Measurements from ENCODE around the gene PMPCB. TPM values are rescaled to one million over a fixed set of nuclear protein-coding genes. Genes with fewer than 3 reads are reported as not detected.
"Not testable (repeated sequence)": the region's sequence is repeated elsewhere in the genome, so short reads cannot be mapped to it uniquely, and the experiment has no call there.

The PMPCB gene
- polyA plus RNA-seq (ENCODE audit: insufficient read length in 10 of 10): 10 to 100 TPM; 52.8 to 70.5 (median 63.1) TPM
- long read RNA-seq, donor 1, transcript PMPCB-201 (13 exons, 2,472 nt): major isoform, 10 of 94 reads
- long read RNA-seq, donor 1, partial matches to known transcripts: 78 of 94 reads
- long read RNA-seq, donor 1, other reads (novel, unspliced or antisense): 6 of 94 reads
- long read RNA-seq, donor 2, transcript PMPCB-201 (13 exons, 2,472 nt): major isoform, 9 of 60 reads
- long read RNA-seq, donor 2, partial matches to known transcripts: 49 of 60 reads
- long read RNA-seq, donor 2, other reads (novel, unspliced or antisense): 0 of 60 reads
- long read RNA-seq, donor 3: 0 reads
- long read RNA-seq, donor 4, transcript PMPCB-201 (13 exons, 2,472 nt): major isoform, 7 of 54 reads
- long read RNA-seq, donor 4, partial matches to known transcripts: 45 of 54 reads
- long read RNA-seq, donor 4, other reads (novel, unspliced or antisense): 0 of 54 reads
- long read RNA-seq, donor 5, transcript PMPCB-201 (13 exons, 2,472 nt): major isoform, 20 of 40 reads
- long read RNA-seq, donor 5, partial matches to known transcripts: 20 of 40 reads
- long read RNA-seq, donor 5, other reads (novel, unspliced or antisense): 0 of 40 reads
- long read RNA-seq, donor 6, transcript PMPCB-201 (13 exons, 2,472 nt): major isoform, 16 of 158 reads
- long read RNA-seq, donor 6, partial matches to known transcripts: 116 of 158 reads
- long read RNA-seq, donor 6, other reads (novel, unspliced or antisense): 24 of 158 reads
- long read RNA-seq, donor 7, partial matches to known transcripts: 65 of 79 reads
- long read RNA-seq, donor 7, other reads (novel, unspliced or antisense): 8 of 79 reads
- long read RNA-seq, donor 8, transcript PMPCB-201 (13 exons, 2,472 nt): major isoform, 12 of 59 reads
- long read RNA-seq, donor 8, partial matches to known transcripts: 44 of 59 reads
- long read RNA-seq, donor 8, other reads (novel, unspliced or antisense): 0 of 59 reads
- long read RNA-seq, donor 9, partial matches to known transcripts: 0 of 3 reads
- long read RNA-seq, donor 9, other reads (novel, unspliced or antisense): 0 of 3 reads

GRCh38 chr7:103296901-103297836 is at the start of gene PMPCB:
TSS of gene PMPCB (plus strand) at chr7:103297435. CDS start at chr7:103297460, 25 bp downstream.
- DNase-seq: peak; percentile 91 to 97 (median 96)

GRCh38 chr7:103253699-103254506 is 43.3 kb upstream of the PMPCB start:
- DNase-seq: not testable (repeated sequence)

- DNase-seq: not testable (repeated sequence)
These were observed 33.2 kb upstream of the PMPCB start for GRCh38 chr7:103264054-103264453.

GRCh38 chr7:103266229-103266628 is 31.0 kb upstream of the PMPCB start:
- not testable (repeated sequence) for DNase-seq

GRCh38 chr7:103273374-103273773 is 23.9 kb upstream of the PMPCB start:
- not testable (repeated sequence) for DNase-seq

- not testable (repeated sequence) for DNase-seq
These were observed 22.4 kb upstream of the PMPCB start for GRCh38 chr7:103274867-103275266.

GRCh38 chr7:103278195-103278594 is 19.0 kb upstream of the PMPCB start:
- DNase-seq: not testable (repeated sequence)

GRCh38 chr7:103279636-103279962 is 17.6 kb upstream of the PMPCB start:
- DNase-seq: not testable (repeated sequence)

GRCh38 chr7:103279963-103280802 is 17.1 kb upstream of the PMPCB start:
- peak; percentile 37 to 81 (median 51) for DNase-seq

- DNase-seq: peak in 2 of 3 donors; percentile 6 to 51
These were observed 16.5 kb upstream of the PMPCB start for GRCh38 chr7:103280803-103281155.

GRCh38 chr7:103282802-103283427 is 14.3 kb upstream of the PMPCB start:
- not testable (repeated sequence) for DNase-seq

- no peak for DNase-seq
These were observed 5.1 kb upstream of the PMPCB start for GRCh38 chr7:103292122-103292521.

- DNase-seq: no peak
These were observed 3.7 kb upstream of the PMPCB start for GRCh38 chr7:103293526-103293925.

- no peak for DNase-seq
These were observed 573 bp downstream of the PMPCB start for GRCh38 chr7:103297837-103298179.

- no peak for DNase-seq
These were observed 2.4 kb downstream of the PMPCB start for GRCh38 chr7:103299660-103300059.

- DNase-seq: no peak
These were observed 4.2 kb downstream of the PMPCB start for GRCh38 chr7:103301441-103301840.

GRCh38 chr7:103307503-103308231 is 10.4 kb downstream of the PMPCB start:
- DNase-seq: no peak

GRCh38 chr7:103314852-103315251 is 17.6 kb downstream of the PMPCB start:
- DNase-seq: no peak

All from muscle of back (tissue), 13 donors.